Right renal cortex interstitium (tissue), 3 donors: Measurements from ENCODE around the gene LCE3B. TPM values are rescaled to one million over a fixed set of nuclear protein-coding genes. Genes with fewer than 3 reads are reported as not detected.
"Not testable (repeated sequence)": the region's sequence is repeated elsewhere in the genome, so short reads cannot be mapped to it uniquely, and the experiment has no call there.

Source experiments
- DNase-seq, 3 donors: peaks; one replicate each; pipeline ENCODE4 v3.0.0-alpha.2; 2013; ENCODE audit warnings: low read depth in 3 of 3, low spot score in 2 of 3
- polyA plus RNA-seq, 3 donors: library from polyadenylated mRNA; unstranded; fragments of 120-200 nt; gene quantifications; one replicate each; pipeline ENCODE4 v1.2.1, GENCODE V29; 2013; ENCODE audit not compliant: insufficient read length in 3 of 3

The LCE3B gene
- not detected for polyA plus RNA-seq

GRCh38 chr1:152613511-152613910, at the start of gene LCE3B:
LCE3B (plus strand) TSS chr1:152613811; CDS start chr1:152613811, 0 bp downstream.
- no peak for DNase-seq

GRCh38 chr1:152565115-152565514, 48.5 kb upstream of the LCE3B start:
- no peak for DNase-seq

GRCh38 chr1:152565535-152566215, 47.9 kb upstream of the LCE3B start:
- no peak for DNase-seq

GRCh38 chr1:152566681-152567080, 46.9 kb upstream of the LCE3B start, which contains the start of gene LCE3E:
LCE3E (minus strand) TSS chr1:152566780; CDS start chr1:152566208, 572 bp downstream.
- DNase-seq, result no peak

GRCh38 chr1:152577168-152577567, 36.4 kb upstream of the LCE3B start:
- no peak for DNase-seq

- DNase-seq, result not testable (repeated sequence)
Observed at GRCh38 chr1:152579526-152579925, 34.1 kb upstream of the LCE3B start.

- DNase-seq, result no peak
Observed at GRCh38 chr1:152580433-152580832, 33.2 kb upstream of the LCE3B start, which contains the start of gene LCE3D. LCE3D (minus strand) TSS chr1:152580516; CDS start chr1:152579936, 580 bp downstream.

GRCh38 chr1:152582647-152583046, 31.0 kb upstream of the LCE3B start:
- DNase-seq, result no peak

- no peak for DNase-seq
Observed at GRCh38 chr1:152585586-152585985, 28.0 kb upstream of the LCE3B start.

- no peak for DNase-seq
Observed at GRCh38 chr1:152596986-152597385, 16.6 kb upstream of the LCE3B start.

GRCh38 chr1:152599934-152600333, 13.7 kb upstream of the LCE3B start, which contains the start of gene LCE3C:
LCE3C (plus strand) TSS chr1:152600234; CDS start chr1:152600732, 498 bp downstream.
- DNase-seq, result no peak

GRCh38 chr1:152621993-152622392, 8.4 kb downstream of the LCE3B start:
- DNase-seq, result no peak

- DNase-seq, result no peak
Observed at GRCh38 chr1:152622803-152623202, 9.2 kb downstream of the LCE3B start, which contains the start of gene LCE3A. LCE3A (minus strand) TSS chr1:152623103; CDS start chr1:152623103, 0 bp downstream.

- no peak for DNase-seq
Observed at GRCh38 chr1:152623203-152623844, 9.7 kb downstream of the LCE3B start.

GRCh38 chr1:152626744-152627143, 13.1 kb downstream of the LCE3B start:
- no peak for DNase-seq

- no peak for DNase-seq
Observed at GRCh38 chr1:152630596-152630995, 17.0 kb downstream of the LCE3B start.

- no peak for DNase-seq
Observed at GRCh38 chr1:152640351-152640750, 26.7 kb downstream of the LCE3B start.

- no peak for DNase-seq
Observed at GRCh38 chr1:152643945-152644344, 30.3 kb downstream of the LCE3B start.

- no peak for DNase-seq
Observed at GRCh38 chr1:152645146-152645545, 31.5 kb downstream of the LCE3B start.

- DNase-seq, result no peak
Observed at GRCh38 chr1:152646656-152647055, 33.0 kb downstream of the LCE3B start.

GRCh38 chr1:152654110-152654509, 40.5 kb downstream of the LCE3B start:
- peak; percentile 25 to 41 (median 25) for DNase-seq

GRCh38 chr1:152656459-152656858, 42.8 kb downstream of the LCE3B start:
- no peak for DNase-seq
